ENCODE data around the gene RAB11FIP4. TPM values are rescaled to one million over a fixed set of nuclear protein-coding genes. Genes with fewer than 3 reads are reported as not detected.
A peak's percentile ranks its signal among the peaks of the same experiment; 100 is the strongest.

Gene RAB11FIP4
- total RNA-seq, 1 donor, result under 0.01 TPM

DNA sequence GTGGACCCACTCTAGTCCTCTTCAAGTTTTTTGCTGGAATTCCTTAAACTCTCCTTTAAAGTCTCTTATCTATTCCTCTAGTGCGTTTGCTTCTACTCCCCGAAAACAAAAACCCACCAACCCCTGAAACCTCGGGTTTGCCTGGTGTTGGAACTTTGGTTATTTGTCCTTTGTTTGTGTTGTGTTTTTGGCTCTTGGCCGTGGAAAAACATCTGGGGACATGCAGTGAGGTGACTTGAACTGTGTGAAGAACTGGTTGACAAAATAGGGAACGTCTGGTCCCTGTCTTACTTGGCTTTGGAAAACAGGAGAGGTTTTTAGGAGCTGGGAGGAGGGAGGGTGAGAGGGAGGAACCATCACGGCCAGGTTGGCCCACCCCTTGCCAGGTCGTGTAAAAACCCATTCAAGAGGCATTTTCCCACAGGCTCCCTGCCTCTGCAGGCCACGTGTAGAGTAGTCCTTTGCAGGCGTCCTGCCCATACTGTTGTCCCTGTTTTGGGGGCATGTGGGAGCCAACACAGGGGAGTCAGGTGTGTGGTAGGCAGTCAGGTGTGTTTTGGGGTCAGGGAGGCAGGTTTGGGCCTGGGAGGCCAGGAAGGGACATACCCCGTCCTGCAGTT lies 169.3 kb downstream of the RAB11FIP4 start:
- TF ChIP-seq, protein P1, sequence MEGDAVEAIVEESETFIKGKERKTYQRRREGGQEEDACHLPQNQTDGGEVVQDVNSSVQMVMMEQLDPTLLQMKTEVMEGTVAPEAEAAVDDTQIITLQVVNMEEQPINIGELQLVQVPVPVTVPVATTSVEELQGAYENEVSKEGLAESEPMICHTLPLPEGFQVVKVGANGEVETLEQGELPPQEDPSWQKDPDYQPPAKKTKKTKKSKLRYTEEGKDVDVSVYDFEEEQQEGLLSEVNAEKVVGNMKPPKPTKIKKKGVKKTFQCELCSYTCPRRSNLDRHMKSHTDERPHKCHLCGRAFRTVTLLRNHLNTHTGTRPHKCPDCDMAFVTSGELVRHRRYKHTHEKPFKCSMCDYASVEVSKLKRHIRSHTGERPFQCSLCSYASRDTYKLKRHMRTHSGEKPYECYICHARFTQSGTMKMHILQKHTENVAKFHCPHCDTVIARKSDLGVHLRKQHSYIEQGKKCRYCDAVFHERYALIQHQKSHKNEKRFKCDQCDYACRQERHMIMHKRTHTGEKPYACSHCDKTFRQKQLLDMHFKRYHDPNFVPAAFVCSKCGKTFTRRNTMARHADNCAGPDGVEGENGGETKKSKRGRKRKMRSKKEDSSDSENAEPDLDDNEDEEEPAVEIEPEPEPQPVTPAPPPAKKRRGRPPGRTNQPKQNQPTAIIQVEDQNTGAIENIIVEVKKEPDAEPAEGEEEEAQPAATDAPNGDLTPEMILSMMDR (IDR thresholded peaks at IDR 0.05; ENCODE audit: insufficient read depth, low read depth, low read length), result no peak
- DNase-seq (ENCODE audit: low read depth), result no peak
- peak overlapping the region; percentile 74 for H3K4me3 ChIP-seq (ENCODE audit: low read depth, low read length)

DNA sequence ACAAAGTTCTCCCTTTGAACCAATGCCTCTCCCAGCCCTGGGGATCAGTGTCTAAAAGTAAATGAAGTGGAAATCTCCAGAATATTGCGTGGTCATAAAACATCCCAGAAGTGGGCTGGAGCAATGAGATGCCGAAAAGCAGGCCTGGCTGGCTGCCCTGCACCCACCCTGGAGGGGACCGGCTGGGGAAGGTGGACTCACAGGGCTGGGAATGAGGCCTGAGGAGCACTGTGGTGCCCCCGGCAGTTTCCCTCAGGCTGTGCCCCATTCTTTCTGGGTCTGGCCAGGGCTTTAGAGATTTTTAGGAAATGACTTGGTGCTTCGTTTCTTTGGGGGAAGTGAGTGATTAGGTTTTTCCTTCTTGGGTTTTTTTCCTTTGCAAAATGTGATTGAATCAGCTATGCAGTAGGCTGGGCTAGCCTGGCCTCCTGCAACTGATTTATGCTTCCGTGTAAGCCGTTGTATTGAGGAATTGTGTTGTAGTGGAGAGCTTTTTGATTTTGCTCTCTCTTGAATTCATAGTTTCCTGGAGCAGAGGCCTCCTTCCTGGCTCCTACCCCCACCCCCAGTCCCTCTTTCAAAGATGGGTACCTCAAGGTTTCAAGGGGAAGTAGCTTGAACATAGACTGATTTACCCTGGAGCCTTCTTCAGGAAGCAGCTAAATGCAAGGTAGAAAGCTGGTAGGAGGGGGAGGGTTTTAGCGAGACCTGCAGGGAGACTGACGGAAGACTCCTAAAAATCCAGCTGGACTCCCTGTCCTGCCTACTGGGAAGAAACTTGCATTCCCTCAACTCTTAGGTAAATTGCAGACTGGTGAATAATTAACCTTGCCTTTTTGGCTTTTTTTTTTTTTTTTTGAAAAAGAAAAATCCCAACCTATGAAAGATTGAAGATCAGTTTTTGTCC lies 170.2 kb downstream of the RAB11FIP4 start:
- H3K4me3 ChIP-seq (ENCODE audit: low read depth, low read length), result peak overlapping the region; percentile 74
- TF ChIP-seq, protein P1 (IDR thresholded peaks at IDR 0.05; ENCODE audit: insufficient read depth, low read depth, low read length), result no peak
- DNase-seq (ENCODE audit: low read depth), result peak; percentile 52

DNA sequence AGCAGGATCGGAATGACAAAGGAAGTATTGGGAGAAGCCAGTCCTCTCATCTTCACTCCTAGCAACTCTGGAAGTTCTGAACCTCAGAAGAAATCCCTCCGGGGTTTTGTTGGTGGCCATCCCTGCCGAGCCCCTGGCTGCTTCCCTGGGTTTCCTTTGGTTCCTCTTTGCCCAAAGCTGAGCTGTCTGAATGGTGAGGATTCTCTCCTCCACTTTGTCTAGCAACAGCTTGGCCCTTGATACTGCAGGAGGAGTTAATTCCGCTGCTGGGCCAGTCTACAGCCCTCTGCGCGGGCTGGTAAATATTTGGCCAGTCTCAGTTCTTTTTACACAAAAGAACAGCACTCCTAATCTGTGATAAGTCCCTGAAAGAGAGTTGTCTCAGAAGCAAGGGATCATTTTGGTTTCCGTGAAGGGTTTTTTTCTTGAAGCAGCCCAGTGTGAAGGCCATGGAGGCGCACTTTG lies 170.9 kb downstream of the RAB11FIP4 start:
- H3K4me3 ChIP-seq (ENCODE audit: low read depth, low read length), result no peak overlapping the region

DNA sequence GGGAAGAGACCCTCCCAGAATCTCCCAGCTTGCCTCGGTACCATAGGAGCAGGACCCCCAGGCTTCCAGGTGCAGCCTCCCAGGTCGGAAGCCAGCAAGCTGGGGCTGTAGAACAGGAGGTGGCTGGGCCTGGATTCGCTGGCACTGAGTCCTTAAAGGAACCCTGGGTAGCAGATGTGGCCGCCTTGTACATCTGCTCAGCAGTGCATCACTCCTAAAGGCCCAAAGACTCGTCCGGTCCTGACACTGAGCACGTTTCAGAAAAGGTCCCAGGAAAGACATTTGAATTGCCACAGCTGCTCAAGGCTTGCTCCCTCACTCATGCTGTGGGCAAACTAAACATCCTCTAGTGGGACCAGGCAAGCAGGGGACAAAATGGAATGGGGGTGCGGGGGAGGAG lies 172.8 kb downstream of the RAB11FIP4 start:
- no peak for DNase-seq (ENCODE audit: low read depth)
- TF ChIP-seq, protein P1 (IDR thresholded peaks at IDR 0.05; ENCODE audit: insufficient read depth, low read depth, low read length), result no peak
- H3K4me3 ChIP-seq (ENCODE audit: low read depth, low read length), result no peak overlapping the region

More for the DNA sequence above, 170.9 kb downstream of the RAB11FIP4 start:
- TF ChIP-seq, protein P1 (IDR thresholded peaks at IDR 0.05; ENCODE audit: insufficient read depth, low read depth, low read length), result no peak
- DNase-seq (ENCODE audit: low read depth), result no peak

DNA sequence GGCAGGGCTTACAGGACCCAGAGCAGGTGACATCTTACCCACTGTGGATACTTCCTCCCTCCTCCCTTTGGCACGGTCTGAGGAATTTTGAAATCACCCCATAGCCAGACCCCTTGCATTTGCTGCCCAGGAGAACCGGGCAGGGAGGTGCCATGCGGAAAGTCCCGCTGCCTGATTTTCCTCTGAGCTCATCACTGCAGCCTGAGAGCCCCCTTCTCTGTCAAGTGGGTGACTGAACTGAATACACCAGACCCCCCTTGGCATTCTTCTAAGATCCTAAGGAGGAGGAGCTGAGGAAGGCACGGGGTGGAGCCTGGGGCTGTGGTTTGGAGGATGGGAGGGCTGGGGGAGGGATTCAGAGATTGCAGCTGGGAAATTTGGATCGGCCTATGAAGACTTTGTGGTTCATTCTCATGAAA lies 173.4 kb downstream of the RAB11FIP4 start:
- no peak overlapping the region for H3K4me3 ChIP-seq (ENCODE audit: low read depth, low read length)
- TF ChIP-seq, protein P1 (IDR thresholded peaks at IDR 0.05; ENCODE audit: insufficient read depth, low read depth, low read length), result no peak
- DNase-seq (ENCODE audit: low read depth), result peak; percentile 61

DNA sequence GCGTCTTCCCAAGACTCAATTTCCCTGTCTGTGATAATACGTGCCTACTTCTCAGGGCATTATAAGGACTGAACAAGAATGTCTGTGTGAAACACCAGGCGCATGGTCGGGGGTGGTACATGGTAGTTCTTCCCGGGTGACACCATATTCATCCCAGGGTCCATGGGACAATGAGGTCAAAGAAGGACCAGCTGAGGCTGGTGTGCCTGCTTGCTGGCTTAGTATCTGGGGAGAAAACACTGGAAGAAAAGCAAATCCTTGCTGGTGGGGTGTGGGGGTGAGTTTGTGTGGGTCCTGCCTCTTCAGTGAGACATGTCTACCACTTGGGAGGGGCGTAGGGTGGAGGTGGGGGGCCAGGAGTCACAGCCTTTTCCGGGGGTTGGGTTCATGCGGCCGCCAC lies 174.2 kb downstream of the RAB11FIP4 start:
- TF ChIP-seq, protein P1 (IDR thresholded peaks at IDR 0.05; ENCODE audit: insufficient read depth, low read depth, low read length), result no peak
- no peak overlapping the region for H3K4me3 ChIP-seq (ENCODE audit: low read depth, low read length)
- no peak for DNase-seq (ENCODE audit: low read depth)

Measured in fibroblast of villous mesenchyme (primary cell).